Liver (tissue), 9 donors: Measurements from ENCODE around the gene B4GALNT3. TPM values are rescaled to one million over a fixed set of nuclear protein-coding genes. Genes with fewer than 3 reads are reported as not detected.

Experiments used
- DNase-seq: peaks from one replicate; pipeline ENCODE4 v3.0.0-alpha.2; 2017; ENCODE audit warnings: low spot score
- H3K27ac ChIP-seq, 2 donors: one replicate each; pipeline ENCODE4 v1.7.0; 2013; ENCODE audit warnings: inconsistent platforms in 2 of 2, low read length in 2 of 2, control low read depth in 1 of 2, low read depth in 1 of 2, mild to moderate bottlenecking in 1 of 2
- H3K27me3 ChIP-seq, 4 donors: one replicate each; pipeline versions ENCODE4 v1.6.1 to v1.7.0; 2013; ENCODE audit warnings: low read length in 3 of 4, inconsistent platforms in 1 of 4, mild to moderate bottlenecking in 1 of 4, moderate library complexity in 1 of 4; ENCODE audit not compliant: control insufficient read depth in 4 of 4, insufficient read depth in 4 of 4
- H3K36me3 ChIP-seq, 4 donors: one replicate each; pipeline versions ENCODE4 v1.6.1 to v1.7.0; 2013; ENCODE audit warnings: low read length in 3 of 4, mild to moderate bottlenecking in 3 of 4, low read depth in 1 of 4, moderate library complexity in 1 of 4; ENCODE audit not compliant: control insufficient read depth in 4 of 4, insufficient read depth in 3 of 4
- H3K4me1 ChIP-seq, 4 donors: one replicate each; pipeline versions ENCODE4 v1.6.1 to v1.7.0; 2013; ENCODE audit warnings: low read length in 3 of 4, mild to moderate bottlenecking in 3 of 4, moderate library complexity in 1 of 4; ENCODE audit not compliant: control insufficient read depth in 4 of 4, insufficient read depth in 4 of 4
- H3K4me3 ChIP-seq, 3 donors: one replicate each; pipeline versions ENCODE4 v1.6.1 to v1.7.0; 2013; ENCODE audit warnings: low read length in 3 of 3, control low read depth in 1 of 3, low read depth in 1 of 3, mild to moderate bottlenecking in 1 of 3
- H3K9ac ChIP-seq, 2 donors: one replicate each; pipeline ENCODE4 v1.7.0; 2013; ENCODE audit warnings: low read length in 2 of 2, mild to moderate bottlenecking in 2 of 2, moderate library complexity in 2 of 2, control low read depth in 1 of 2, low read depth in 1 of 2
- H3K9me3 ChIP-seq, 4 donors: one replicate each; pipeline versions ENCODE4 v1.6.1 to v1.7.0; 2013; ENCODE audit warnings: low read length in 3 of 4; ENCODE audit not compliant: control insufficient read depth in 4 of 4
- CTCF ChIP-seq: fragments of 150-350 bp; IDR thresholded peaks from 2 replicates; pipeline ENCODE4 v1.5.1; 2017; ENCODE audit warnings: improper control_type of control experiment, low read depth, low read length; ENCODE audit not compliant: missing input control
- EGR1 ChIP-seq, 2 donors: IDR thresholded peaks; 2 replicates each; pipeline ENCODE4 v1.6.1; 2016 to 2018; ENCODE audit warnings: antibody characterized with exemption in 2 of 2, low read depth in 2 of 2
- FOXA1 ChIP-seq: IDR thresholded peaks from 2 replicates; pipeline ENCODE4 v1.6.1; 2016; ENCODE audit warnings: antibody characterized with exemption
- FOXA2 ChIP-seq: IDR thresholded peaks from 2 replicates; pipeline ENCODE4 v1.6.1; 2016; ENCODE audit warnings: antibody characterized with exemption
- GABPA ChIP-seq, 2 donors: IDR thresholded peaks in 1 of 2; conservative IDR thresholded peaks in 1 of 2; 2 replicates each; pipeline ENCODE4 v1.6.1; 2016; ENCODE audit warnings: antibody characterized with exemption in 2 of 2, mild to moderate bottlenecking in 1 of 2, moderate library complexity in 1 of 2
- HNF4A ChIP-seq, 2 donors: conservative IDR thresholded peaks; 2 replicates each; pipeline ENCODE4 v1.6.1; 2016; ENCODE audit warnings: antibody characterized with exemption in 2 of 2, mild to moderate bottlenecking in 2 of 2
- HNF4G ChIP-seq: IDR thresholded peaks from 2 replicates; pipeline ENCODE4 v1.6.1; 2016; ENCODE audit warnings: antibody characterized with exemption
- JUND ChIP-seq, 2 donors: IDR thresholded peaks; 2 replicates each; pipeline ENCODE4 v1.6.1; 2016; ENCODE audit warnings: antibody characterized with exemption in 2 of 2
- MAX ChIP-seq: IDR thresholded peaks from 2 replicates; pipeline ENCODE4 v1.6.1; 2016; ENCODE audit warnings: antibody characterized with exemption
- NR2F2 ChIP-seq: IDR thresholded peaks from 2 replicates; pipeline ENCODE4 v1.6.1; 2016; ENCODE audit warnings: antibody characterized with exemption
- RAD21 ChIP-seq, 2 donors: IDR thresholded peaks; 2 replicates each; pipeline ENCODE4 v1.6.1; 2016; ENCODE audit warnings: antibody characterized with exemption in 2 of 2, mild to moderate bottlenecking in 2 of 2
- RXRA ChIP-seq, 2 donors: IDR thresholded peaks; 2 replicates each; pipeline ENCODE4 v1.6.1; 2017 to 2018; ENCODE audit warnings: antibody characterized with exemption in 2 of 2, mild to moderate bottlenecking in 1 of 2
- TAF1 ChIP-seq: conservative IDR thresholded peaks from 2 replicates; pipeline ENCODE4 v1.6.1; 2016; ENCODE audit warnings: antibody characterized with exemption, mild to moderate bottlenecking
- YY1 ChIP-seq: IDR thresholded peaks from 2 replicates; pipeline ENCODE4 v1.6.1; 2016; ENCODE audit warnings: antibody characterized with exemption, mild to moderate bottlenecking
- ZBTB33 ChIP-seq: IDR thresholded peaks from 2 replicates; pipeline ENCODE4 v1.6.1; 2016; ENCODE audit warnings: antibody characterized with exemption
- WGBS: extraction: QIAGEN DNeasy Blood & Tissue Kit; methylation state at CpG from one replicate; pipeline ENCODE4 v1.1.7; 2013; 5-methylcytosine and 5-hydroxymethylcytosine counted together
- polyA plus RNA-seq, 2 donors: library from polyadenylated mRNA; stranded (reverse) in 1 of 2; unstranded in 1 of 2; fragments of 200-250 nt in 1 of 2; fragments of >200 nt in 1 of 2; fragmentation: Nextera tagmentation in 1 of 2; extraction: Ambion mirVana in 1 of 2; gene quantifications; one replicate each; pipeline versions ENCODE4 v1.2.1 to v1.2.3, GENCODE V29; 2013 to 2015
- total RNA-seq, 2 donors: library from RNA; depleted of rRNA; stranded (reverse); fragments of >200 nt; gene quantifications; one replicate each; pipeline ENCODE4 v1.2.3, GENCODE V29; 2014
- TF ChIP-seq, protein P1 (sequence below): IDR thresholded peaks from 2 replicates; pipeline ENCODE4 v1.6.1; 2016; ENCODE audit warnings: antibody characterized with exemption
- TF ChIP-seq, protein P2 (sequence below): IDR thresholded peaks from 2 replicates; pipeline ENCODE4 v1.6.1; 2016; ENCODE audit warnings: antibody characterized with exemption, mild to moderate bottlenecking
- donor health status: healthy.
- donor health status: healthy.
- donor health status: healthy.
- donor health status: healthy.
- donor health status: healthy.

Gene B4GALNT3
- total and polyA plus RNA-seq, 4 donors = 0.09 to 0.25 (median 0.14) TPM; not detected in 1

- no peak overlapping the region for H3K9ac ChIP-seq
- no peak overlapping the region for H3K4me3 ChIP-seq
- H3K36me3 ChIP-seq = no peaks in the 10 kb centered on the region
- H3K27ac ChIP-seq = no peak overlapping the region
- H3K4me1 ChIP-seq = peaks cover 14 to 36% (median 25%) of the 10 kb centered on the region in 4 donors
- H3K27me3 ChIP-seq = no peaks in the 10 kb centered on the region
- H3K9me3 ChIP-seq = no peaks in the 10 kb centered on the region
- WGBS = 87% methylated on average over 3 of the region's 3 CpGs
- TF ChIP-seq GABPA (IDR thresholded peaks at IDR 0.05 in 1 of 2, conservative IDR thresholded peaks at IDR 0.05 in 1 of 2) (no peak), RAD21 (IDR thresholded peaks at IDR 0.05) (no peak), YY1 (no peak), FOXA1 (no peak), JUND (IDR thresholded peaks at IDR 0.05) (no peak), EGR1 (IDR thresholded peaks at IDR 0.05; ENCODE audit: low read depth in 2 of 2) (no peak), FOXA2 (no peak), NR2F2 (no peak)
- DNase-seq = no peak
Measured at GRCh38 chr12:611721-612120, 152.0 kb downstream of the B4GALNT3 start.

GRCh38 chr12:612293-612692, 152.6 kb downstream of the B4GALNT3 start:
- Histone ChIP-seq H3K36me3 (no peaks in the 10 kb centered on the region), H3K9ac (no peak overlapping the region), H3K9me3 (no peaks in the 10 kb centered on the region), H3K27ac (no peak overlapping the region), H3K4me1 (peaks cover 17 to 38% (median 29%) of the 10 kb centered on the region in 4 donors), H3K4me3 (no peak overlapping the region), H3K27me3 (no peaks in the 10 kb centered on the region)
- TF ChIP-seq CTCF (no peak), ZBTB33 (no peak), YY1 (no peak), RAD21 (IDR thresholded peaks at IDR 0.05) (no peak), HNF4G (no peak), EGR1 (IDR thresholded peaks at IDR 0.05; ENCODE audit: low read depth in 2 of 2) (no peak), FOXA2 (no peak), NR2F2 (no peak), HNF4A (conservative IDR thresholded peaks at IDR 0.05) (no peak), TAF1 (no peak), JUND (IDR thresholded peaks at IDR 0.05) (no peak), GABPA (IDR thresholded peaks at IDR 0.05 in 1 of 2, conservative IDR thresholded peaks at IDR 0.05 in 1 of 2) (no peak), RXRA (IDR thresholded peaks at IDR 0.05) (no peak), MAX (no peak)
- no peak for DNase-seq
- whole genome bisulfite sequencing = 95% methylated on average over 7 of the region's 7 CpGs

- no peaks in the 10 kb centered on the region for H3K9me3 ChIP-seq
- H3K4me3 ChIP-seq = no peak overlapping the region
- H3K4me1 ChIP-seq = peaks cover 19 to 38% (median 30%) of the 10 kb centered on the region in 4 donors
- no peak for DNase-seq
- no peaks in the 10 kb centered on the region for H3K27me3 ChIP-seq
- 83% methylated on average over 4 of the region's 4 CpGs for WGBS
- no peak overlapping the region for H3K9ac ChIP-seq
- no peaks in the 10 kb centered on the region for H3K36me3 ChIP-seq
- no peak for TF ChIP-seq ZBTB33
- TF ChIP-seq HNF4A (conservative IDR thresholded peaks at IDR 0.05) = peak in 1 of 2 donors; percentile 40
- TF ChIP-seq, protein P1, sequence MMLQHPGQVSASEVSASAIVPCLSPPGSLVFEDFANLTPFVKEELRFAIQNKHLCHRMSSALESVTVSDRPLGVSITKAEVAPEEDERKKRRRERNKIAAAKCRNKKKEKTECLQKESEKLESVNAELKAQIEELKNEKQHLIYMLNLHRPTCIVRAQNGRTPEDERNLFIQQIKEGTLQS = no peak
- no peak for TF ChIP-seq FOXA2
- peak in 1 of 2 donors; percentile 45 for TF ChIP-seq RXRA (IDR thresholded peaks at IDR 0.05)
- TF ChIP-seq, protein P2, sequence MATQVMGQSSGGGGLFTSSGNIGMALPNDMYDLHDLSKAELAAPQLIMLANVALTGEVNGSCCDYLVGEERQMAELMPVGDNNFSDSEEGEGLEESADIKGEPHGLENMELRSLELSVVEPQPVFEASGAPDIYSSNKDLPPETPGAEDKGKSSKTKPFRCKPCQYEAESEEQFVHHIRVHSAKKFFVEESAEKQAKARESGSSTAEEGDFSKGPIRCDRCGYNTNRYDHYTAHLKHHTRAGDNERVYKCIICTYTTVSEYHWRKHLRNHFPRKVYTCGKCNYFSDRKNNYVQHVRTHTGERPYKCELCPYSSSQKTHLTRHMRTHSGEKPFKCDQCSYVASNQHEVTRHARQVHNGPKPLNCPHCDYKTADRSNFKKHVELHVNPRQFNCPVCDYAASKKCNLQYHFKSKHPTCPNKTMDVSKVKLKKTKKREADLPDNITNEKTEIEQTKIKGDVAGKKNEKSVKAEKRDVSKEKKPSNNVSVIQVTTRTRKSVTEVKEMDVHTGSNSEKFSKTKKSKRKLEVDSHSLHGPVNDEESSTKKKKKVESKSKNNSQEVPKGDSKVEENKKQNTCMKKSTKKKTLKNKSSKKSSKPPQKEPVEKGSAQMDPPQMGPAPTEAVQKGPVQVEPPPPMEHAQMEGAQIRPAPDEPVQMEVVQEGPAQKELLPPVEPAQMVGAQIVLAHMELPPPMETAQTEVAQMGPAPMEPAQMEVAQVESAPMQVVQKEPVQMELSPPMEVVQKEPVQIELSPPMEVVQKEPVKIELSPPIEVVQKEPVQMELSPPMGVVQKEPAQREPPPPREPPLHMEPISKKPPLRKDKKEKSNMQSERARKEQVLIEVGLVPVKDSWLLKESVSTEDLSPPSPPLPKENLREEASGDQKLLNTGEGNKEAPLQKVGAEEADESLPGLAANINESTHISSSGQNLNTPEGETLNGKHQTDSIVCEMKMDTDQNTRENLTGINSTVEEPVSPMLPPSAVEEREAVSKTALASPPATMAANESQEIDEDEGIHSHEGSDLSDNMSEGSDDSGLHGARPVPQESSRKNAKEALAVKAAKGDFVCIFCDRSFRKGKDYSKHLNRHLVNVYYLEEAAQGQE = no peak
- no peak overlapping the region for H3K27ac ChIP-seq
Measured at GRCh38 chr12:612886-613285, 153.1 kb downstream of the B4GALNT3 start.
